Kidney glomerular epithelial cell (primary cell): ENCODE measurements around the gene SDK2.

Experiments used
- DNase-seq: peaks from one replicate; lab custom pipeline; 2025; lab: John Stamatoyannopoulos, UW

SDK2 gene

DNA sequence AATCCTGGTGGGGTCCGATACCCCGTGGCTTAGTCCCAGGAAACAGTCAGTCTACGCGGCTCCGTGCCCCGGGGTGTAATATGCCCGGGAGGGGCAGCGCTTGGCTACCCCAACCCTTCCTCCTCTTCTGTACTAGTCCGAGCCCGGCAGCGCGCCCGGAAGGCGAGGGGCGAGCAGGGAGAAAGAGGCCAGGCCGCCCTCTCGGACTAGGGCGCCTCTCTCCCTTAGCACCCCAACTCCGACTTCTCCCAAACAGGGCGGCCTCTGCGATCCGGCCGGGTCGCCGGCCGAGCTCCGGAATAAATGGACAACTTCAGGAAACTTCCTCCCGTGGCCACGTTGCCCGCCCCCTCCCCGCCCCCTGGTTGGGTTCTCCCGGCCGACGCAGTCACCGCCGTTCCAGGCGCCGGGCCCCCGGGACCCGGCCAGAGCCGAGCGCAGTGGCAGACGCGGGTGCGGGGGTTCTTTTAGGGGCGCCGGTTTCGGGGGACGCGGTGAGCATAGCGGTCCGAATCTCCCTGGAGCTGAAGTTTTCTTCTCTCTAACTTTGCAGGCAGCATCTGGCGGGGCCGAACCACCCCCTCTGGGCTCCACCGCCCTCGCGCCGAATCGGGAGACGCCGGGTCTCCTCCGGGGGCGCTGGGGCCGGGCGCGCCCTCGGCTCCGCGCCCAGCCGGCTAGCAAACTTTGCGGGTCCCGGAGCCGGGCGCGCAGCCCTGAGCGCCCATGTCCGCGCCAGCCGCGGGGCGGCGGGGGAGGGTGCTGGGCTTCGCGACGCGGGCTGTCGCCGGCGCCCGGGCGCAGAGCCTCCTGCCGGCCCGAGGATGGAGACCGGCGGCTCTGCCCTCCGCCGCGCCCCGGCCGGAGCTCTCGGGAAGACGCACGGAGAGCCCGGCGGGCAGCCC lies at the start of gene SDK2:
Gene SDK2 (minus strand): TSS at position 301 of the 905 bp plus-strand sequence. CDS start 357 bp downstream, outside the sequence.
- no peak for DNase-seq

DNA sequence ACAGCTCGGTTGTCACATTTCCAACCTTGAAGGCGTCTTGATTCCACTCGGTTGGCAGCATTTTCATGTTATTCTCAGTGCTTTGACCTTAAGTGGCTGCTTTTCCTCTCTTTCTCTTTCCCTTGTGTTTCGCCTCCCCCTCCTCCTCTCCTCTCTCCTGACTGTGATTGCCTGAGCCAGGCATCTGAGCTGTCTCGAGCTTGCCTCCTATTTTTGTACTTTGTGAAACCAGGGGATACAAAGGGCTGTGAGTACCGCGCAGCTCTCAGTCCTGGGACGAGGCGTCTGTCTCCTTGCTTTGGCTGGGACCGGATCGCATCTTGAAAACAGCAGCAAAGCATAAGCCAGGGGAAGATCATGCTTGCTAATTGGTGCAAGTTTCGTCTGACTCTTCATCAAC lies 48.8 kb upstream of the SDK2 start:
- DNase-seq = no peak

GRCh38 chr17:73691321-73691766 lies 47.1 kb upstream of the SDK2 start:
- DNase-seq = no peak

GRCh38 chr17:73690676-73691075 lies 46.4 kb upstream of the SDK2 start:
- no peak for DNase-seq

DNA sequence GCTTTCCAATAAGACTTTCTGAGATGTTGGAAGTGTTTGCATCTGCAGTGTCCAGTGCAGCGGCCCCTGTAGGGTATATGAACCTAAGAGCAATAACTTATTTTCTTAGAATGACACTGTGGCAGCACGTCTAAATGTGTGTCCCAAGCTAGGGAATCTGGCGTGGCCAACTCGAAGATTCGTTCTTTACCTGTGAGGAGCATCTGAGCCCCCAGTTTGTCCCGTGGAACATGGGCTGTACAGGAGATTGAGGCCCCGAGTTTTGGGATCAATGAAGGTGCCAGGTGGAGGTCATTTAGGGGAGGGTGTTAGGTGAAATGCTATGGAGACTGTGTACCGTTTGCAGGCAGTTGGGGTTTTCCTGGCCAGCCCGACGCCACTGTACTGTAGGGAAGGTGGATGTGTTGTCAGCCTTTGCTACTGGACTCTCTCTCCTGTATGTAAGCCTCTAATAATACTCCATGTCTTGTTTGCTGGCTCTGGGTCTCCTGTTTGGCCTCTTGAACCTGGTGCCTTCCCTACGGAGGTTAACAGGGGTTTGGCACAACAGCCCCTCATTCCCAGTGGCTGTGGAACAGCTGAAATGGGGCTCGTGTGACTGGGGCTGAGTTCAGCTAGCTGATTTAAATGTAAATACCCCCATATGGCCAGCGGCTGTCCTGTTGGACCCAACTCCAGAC lies 45.5 kb upstream of the SDK2 start:
- DNase-seq = no peak

DNA sequence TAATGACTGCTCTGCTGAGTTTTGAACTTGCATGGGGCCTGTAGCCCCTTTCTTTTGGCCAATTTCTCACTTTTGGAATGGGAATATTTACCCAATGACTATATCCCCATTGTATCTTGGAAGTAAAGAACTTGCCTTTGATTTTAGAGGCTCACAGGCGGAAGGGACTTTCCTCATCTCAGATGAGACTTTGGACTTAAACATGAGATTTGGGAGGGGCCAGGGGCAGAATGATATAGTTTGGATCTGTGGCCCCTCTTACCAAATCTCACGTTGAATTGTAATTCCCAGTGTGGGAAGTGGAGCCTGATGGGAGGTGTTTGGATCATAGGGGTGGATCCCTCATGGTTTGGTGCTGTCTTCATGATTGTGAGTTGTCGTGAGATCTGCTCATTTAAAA lies 42.7 kb upstream of the SDK2 start:
- no peak for DNase-seq

DNA sequence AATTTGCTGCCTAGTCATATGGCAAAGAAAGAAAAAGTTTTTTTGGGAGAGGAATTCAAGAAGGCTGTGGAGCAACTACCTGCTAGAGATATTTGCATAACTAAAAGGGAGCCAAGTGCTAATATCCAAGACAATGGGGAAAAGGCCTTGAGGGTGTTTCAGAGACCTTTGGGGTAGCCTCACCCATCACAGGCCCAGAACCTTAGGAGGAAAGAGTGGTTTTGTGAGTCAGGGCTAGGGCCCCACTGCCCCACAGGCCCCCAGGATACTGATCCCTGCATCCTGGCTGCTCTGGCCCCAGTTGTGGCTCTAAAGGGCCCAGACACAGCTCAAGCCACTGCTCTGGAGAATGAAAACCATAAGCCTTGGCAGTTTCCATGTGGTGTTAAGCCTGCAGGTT lies 41.9 kb upstream of the SDK2 start:
- no peak for DNase-seq

GRCh38 chr17:73684183-73684582 lies 39.9 kb upstream of the SDK2 start:
- DNase-seq = no peak

- no peak for DNase-seq
Measured at GRCh38 chr17:73683771-73684170, 39.5 kb upstream of the SDK2 start.

GRCh38 chr17:73681946-73682345 lies 37.7 kb upstream of the SDK2 start:
- no peak for DNase-seq

- no peak for DNase-seq
Measured at GRCh38 chr17:73679476-73679875, 35.2 kb upstream of the SDK2 start.

DNA sequence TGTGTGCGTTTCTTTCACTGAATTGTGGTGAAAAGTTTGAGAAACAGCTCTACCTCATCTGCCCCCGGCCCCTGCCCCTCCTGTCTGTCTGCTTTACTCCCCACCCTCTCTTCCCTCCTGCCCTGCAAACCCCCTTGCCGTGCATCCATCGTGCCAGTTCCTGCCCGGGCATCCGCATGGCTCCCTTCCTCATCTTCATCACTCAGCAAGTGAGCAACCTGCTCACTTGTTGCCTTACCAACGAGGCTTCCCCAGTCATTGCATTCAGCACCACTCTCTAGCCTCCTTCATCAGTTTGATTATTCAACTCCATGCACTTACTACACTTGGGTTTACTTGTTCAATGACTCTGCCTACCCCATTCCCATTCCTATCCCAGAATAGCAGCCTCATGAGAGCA lies 34.8 kb upstream of the SDK2 start:
- DNase-seq = no peak

DNA sequence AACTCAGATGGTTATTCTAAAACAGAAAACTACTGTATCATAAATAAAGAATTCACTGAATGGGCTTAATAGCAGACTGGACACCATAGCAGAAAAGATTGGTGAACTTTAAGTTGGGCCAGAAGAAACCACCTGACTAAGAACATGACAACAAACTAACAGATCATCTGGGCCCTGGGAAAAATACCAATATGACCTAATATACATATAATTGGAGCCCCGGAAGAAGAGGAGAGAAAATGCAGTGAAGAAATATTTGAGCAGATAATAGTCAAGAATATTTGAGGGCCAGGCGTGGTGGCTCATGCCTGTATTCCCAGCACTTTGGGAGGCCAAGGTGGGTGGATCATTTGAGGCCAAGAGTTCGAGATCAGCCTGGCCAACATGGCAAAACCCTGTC lies 25.5 kb upstream of the SDK2 start:
- no peak for DNase-seq

DNA sequence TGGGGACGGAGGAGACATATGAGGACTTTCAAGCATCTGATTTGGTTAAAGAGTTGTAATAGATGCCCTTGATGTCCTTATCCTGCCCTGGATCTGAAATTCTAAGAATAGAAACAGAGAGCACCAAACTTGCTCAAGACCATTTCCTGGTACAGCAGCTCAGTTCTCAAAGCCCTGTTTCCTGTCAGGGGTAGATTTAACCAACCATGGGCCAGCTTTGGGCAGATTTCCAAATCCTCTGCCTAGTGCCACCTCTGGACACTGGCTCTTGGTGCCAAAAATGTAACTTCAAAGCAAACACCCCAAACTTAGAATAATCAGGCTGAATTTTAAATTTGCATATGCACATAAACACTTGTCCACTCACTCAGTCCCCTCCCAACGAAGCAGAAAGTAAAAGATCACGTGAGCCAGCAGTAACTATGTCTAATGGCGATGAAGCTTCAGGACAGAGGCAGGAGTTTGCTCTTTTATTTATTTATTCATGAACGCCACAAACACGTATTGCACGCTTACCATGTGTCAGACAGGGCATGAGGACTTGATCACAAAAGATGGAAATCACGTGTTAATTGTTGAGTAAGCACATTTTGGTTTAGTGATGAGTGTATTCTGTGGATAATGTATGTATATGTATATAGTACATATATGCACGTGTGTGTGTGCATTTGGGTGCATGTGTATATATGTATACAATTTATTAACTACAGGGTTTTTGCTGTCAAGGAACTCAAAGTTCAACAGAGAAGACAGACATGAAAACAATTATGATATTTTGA lies 23.1 kb upstream of the SDK2 start:
- DNase-seq = no peak

DNA sequence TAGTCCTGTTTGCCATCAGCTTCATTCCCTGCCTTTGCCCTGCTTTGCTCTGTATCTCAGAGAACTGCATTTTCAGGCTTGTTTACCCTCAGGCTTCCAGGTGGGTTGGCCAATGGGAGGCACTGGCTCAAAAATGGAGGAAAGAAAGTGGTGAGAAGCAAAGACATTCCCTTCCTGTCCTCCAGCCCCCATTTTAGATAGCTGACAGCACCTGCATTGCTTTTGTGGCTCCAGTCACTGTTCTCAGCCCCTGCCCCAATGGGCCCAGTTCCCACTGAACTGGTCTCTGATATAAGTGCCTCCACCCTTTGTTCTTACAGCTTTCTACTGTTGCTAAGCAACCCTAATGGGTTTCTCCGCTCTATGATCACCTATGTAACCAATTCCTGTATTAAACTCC lies 19.4 kb upstream of the SDK2 start:
- no peak for DNase-seq

- no peak for DNase-seq
Measured at GRCh38 chr17:73660366-73660765, 16.1 kb upstream of the SDK2 start.

- no peak for DNase-seq
Measured at GRCh38 chr17:73658821-73659515, 14.7 kb upstream of the SDK2 start.

GRCh38 chr17:73657473-73658116 lies 13.3 kb upstream of the SDK2 start:
- no peak for DNase-seq

- DNase-seq = no peak
Measured at GRCh38 chr17:73654241-73654640, 10.0 kb upstream of the SDK2 start.

GRCh38 chr17:73653810-73654209 lies 9.6 kb upstream of the SDK2 start:
- no peak for DNase-seq

- DNase-seq = no peak
Measured at GRCh38 chr17:73652886-73653480, 8.7 kb upstream of the SDK2 start.
